GM18519 (cell line): ENCODE data around the gene SLC38A9.
"Not testable (repeated sequence)": the region's sequence is repeated elsewhere in the genome, so short reads cannot be mapped to it uniquely, and the experiment has no call there.

Source experiments
- ATAC-seq: cut with Tn5 transposase; IDR thresholded peaks from one replicate; pipeline ENCODE4 v1.9.1; 2021; ENCODE audit warnings: mild to moderate bottlenecking, moderate library complexity; ENCODE audit not compliant: unreplicated experiment, low FRiP score

SLC38A9 gene

DNA sequence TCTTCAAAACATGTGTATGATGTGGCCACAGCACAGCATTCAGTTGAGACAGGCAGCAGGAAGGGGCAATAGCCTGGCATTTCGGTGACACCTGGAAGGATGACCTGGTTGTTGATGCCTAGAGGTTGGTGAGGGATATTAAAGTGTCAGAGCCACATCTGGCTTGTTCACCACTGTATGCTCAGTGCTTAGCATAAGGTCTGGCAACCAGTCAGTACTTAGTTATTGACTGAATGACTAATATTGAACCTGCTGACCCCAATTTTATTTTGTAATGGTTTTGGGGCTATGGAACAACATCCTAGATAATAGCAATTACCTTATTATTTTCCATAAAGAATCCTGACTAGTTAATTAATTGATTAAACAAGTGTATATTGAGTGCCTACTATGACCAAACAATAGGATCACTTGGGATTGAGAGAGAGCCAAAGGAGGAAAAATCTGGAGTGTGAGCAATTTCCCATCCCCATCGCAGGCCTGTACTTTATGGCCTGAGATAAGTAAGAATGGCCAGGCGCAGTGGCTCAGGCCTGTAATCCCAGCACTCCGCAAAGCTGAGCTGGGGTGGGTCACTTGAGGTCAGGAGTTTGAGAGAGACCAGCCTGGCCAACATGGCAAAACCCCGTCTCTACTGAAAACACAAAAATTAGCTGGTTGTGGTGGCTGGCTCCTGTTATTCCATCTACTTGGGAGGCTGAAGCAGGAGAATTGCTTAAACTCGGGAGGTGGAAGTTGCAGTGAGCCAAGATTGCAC is 91.9 kb downstream of the SLC38A9 start:
- ATAC-seq, result no peak

DNA sequence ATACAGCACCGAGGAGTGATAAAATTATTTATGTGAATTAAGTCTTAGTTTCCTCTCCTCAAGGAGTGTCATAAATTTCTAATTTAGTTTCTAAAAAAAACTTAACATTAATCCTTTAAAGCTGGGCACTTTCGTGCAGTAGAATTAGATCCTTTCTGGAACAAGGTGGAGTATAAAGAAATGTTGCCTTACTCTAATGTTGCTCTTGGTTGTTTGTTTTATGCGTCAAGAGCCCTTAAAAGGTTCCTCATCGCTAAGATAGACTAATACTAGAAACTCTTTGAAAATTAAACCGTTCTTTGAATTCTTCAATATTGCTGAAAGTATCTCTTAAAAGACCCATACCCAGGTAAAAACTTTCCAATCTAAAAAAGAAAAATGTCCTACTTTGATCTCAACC is 93.8 kb downstream of the SLC38A9 start:
- no peak for ATAC-seq

DNA sequence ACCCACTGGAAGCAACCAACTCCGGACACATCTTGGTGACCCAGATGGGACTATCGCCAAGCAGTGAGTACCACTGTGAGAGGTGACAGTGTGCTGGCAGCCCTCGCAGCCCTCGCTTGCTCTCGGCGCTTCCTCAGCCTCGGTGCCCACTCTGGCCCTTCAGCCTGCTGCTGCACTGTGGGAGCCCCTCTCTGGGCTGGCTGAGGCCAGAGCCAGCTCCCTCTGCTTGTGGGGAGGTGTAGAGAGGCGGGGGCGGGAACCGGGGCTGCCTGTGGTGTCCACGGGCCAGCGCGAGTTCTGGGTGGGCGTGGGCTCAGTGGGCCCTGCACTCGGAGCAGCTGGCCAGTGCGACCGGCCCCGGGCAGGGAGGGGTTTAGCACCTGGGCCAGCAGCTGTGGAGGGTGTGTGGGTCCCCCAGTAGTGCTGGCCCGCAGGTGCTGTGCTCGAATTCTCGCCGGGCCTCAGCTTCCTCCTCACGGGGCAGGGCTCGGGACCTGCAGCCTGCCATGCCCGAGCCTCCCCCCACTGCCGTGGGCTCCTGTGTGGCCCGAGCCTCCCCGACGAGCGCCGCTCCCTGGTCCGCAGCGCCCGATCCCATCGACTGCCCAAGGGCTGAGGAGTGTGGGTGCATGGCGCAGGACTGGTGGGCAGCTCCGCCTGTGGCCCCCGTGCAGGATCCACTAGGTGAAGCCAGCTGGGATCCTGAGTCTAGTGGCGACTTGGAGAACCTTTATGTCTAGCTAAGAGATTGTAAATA is 98.8 kb downstream of the SLC38A9 start:
- ATAC-seq, result no peak

DNA sequence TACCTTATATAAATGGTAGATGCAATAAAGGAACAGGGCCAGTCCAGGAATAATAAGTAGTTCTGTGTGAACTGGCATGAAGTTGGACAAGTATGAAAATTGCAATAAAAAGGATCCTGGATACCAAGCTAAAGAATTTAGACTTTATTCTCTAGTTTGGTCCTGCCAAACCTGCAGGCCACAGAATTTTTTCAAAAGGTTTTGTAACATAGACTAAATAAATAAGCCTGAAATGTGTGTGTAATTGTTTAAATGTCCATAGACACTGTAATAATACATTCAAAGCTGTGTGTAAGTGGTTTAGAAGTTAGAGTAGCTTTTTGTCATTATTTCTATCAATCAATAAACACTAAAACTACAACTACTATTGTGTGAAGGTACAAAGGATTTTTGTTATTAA is 101.6 kb downstream of the SLC38A9 start:
- no peak for ATAC-seq

DNA sequence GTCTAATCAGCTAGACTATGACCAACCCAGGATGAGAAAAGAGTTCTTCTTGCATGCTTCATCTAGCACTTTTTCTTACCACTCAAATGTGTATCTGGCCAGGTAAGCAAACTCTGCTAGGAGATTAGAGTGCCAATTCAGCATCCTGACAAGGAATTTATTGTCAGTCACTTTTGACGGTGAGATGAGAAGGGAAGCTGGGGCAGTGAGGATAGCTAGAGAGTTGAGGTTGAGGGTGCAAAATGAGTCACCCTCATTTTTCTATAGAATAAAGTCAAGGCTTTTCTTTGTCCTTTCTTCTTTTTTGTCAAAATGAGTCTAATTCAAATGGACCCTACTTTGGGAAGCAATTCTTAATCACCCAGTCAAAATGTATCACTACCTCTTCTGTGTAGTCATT is 102.7 kb downstream of the SLC38A9 start:
- no peak for ATAC-seq

DNA sequence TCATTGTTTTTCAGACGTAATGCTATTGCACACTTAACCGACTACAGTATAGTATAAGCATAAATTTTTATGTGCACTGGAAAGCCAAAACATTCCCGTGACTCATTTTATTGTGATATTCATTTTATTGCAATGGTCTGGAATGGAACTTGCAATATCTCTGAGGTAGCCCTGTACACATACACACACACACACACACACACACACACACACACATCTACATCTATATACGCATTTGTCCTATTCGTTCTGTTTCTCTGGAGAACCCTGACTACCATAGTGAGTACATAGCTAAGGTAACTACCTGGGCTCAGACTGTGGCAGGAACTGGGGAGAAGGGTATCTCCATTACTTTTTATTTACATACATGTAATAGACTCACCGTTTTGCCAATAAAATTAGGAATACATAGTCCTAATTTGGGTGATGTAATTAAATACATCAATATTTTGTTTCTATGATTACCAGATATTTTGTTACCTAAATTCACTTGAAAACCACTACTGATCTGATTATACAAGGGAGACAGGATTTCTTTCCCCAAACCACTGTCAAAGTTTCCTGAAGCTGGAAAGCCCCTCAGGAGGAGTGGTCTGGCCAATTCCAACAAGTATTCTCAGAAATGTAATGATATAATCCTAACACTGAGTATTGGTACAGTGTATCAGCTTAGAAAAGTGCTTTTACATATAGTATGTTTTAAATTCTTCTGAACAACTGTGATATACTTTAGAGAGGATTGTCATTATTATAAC is 103.4 kb downstream of the SLC38A9 start:
- no peak for ATAC-seq

DNA sequence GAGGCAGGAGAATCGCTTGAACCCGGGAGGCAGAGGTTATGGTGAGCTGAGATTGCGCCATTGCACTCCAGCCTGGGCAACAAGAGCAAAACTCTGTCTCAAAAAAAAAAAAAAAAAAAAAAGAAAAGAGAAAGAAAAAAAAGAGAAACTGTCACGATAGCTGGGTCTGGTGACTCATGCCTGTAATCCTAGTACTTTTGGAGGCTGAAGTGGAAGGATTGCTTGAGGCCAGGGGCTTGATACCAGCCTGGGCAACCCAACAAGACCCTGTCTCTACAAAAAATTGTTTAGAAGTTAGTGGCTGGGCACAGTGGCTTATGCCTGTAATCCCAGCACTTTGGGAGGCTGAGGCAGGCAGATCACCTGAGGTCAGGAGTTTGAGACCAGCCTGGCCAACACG is 104.8 kb downstream of the SLC38A9 start:
- not testable (repeated sequence) for ATAC-seq

DNA sequence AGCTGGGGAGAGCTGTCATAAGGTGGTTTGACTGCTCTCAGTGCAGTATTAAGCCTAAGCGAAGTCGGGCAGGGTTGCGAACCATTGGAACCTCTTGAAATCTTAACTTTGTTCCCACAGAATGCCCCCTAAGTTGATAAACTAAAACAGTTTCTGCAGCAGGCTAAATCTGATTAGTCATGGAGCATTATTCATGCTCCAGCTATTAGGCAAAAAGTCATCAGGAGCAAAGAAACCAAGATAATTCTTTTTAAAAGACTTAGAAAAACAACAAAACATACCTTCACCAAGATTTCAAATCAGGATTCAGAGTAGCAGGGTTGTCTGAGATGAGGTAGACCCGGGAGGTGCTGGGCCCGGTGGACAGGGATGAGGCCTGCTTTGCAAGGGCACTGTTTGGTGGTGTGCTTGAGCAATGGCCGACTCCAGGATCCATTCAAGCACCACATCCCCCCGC is 107.5 kb downstream of the SLC38A9 start:
- no peak for ATAC-seq

DNA sequence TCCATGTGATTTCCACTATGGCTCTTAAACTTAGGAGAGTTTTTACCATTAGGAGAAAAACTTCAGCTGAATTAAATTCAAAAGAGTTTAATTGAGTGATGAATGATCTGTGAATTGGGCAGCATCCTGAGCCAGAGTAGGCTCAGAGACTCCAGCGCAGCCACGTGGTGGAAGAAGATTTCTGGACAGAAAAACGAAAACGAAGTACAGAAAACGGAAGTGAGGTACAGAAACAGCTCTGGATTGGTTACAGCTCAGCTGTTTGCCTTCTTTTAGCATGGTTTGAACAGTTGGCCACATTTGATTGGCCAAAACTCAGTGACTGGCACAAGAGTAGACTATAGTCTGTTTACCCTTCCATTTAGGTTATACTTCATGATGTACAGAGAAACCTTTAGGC is 108.2 kb downstream of the SLC38A9 start:
- no peak for ATAC-seq

DNA sequence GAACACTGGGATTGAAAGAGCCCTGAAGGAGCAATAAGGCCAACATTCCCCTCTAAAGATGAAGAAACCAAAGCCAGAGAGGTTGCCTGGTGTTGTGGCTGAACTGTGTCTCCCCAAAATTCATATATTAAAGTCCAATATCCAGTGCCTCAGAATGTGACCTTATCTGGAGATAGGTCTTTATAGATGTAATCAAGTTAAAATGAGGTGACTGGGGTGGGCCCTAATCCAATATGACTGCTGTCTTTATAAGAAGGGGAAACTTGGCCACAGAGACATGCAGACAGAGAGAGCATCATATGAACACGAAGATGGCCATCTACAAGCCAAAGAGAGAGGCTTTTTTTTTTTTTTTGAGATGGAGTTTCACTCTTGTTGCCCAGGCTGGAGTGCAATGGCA is 110.5 kb downstream of the SLC38A9 start:
- ATAC-seq, result no peak

DNA sequence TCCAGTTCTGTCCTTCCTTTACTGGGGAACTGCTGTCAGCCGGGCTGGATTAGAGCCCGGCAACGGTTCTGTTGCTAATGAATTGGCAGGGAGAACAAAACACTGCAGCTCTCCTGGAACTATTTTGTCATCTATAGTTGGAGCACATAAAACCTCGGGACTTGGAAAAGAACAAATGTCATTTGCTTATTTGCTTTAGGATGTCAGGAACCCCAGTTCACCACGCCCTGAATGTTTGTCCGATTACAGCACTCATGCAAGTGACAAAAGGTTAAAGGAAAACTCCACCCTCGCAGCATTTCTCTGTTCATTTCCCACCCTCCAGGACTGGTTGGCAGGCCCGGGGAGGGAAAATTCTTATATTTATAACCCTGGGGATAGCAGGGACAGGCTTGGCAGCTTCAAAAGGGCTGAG is 110.9 kb downstream of the SLC38A9 start:
- no peak for ATAC-seq

DNA sequence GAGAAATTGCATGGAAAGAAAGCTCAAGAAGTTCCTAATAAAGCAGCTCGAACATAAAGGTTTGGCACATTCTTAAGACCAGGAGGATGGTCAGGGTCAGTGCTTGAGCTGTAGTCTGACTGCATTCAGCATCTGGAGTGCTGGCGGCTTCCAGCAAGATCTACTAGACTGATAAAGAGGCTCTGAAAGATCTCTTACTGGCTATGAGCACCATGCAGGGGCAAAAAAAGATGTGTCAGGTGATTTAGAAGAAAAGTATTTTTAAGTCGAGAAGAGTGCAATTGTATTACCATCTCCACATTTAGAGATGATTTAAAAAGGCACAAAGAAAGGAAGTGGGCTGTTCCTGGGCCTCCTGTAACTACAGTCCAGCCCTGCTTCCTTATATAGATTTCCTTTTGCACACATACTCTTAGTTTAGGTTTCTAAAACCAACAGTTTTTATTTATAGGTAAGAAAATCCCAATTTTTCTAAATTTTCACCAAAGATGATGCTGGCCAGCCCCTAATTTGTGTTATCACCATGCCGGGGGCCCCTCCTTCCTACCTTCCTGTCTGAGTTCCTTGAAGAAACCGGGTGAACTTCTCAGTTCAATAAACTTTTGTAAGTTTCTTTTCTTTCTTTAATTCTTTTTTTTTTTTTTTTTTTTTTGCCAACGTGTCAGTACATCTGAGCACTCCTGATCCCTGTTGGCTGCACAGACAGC is 111.5 kb downstream of the SLC38A9 start:
- no peak for ATAC-seq

DNA sequence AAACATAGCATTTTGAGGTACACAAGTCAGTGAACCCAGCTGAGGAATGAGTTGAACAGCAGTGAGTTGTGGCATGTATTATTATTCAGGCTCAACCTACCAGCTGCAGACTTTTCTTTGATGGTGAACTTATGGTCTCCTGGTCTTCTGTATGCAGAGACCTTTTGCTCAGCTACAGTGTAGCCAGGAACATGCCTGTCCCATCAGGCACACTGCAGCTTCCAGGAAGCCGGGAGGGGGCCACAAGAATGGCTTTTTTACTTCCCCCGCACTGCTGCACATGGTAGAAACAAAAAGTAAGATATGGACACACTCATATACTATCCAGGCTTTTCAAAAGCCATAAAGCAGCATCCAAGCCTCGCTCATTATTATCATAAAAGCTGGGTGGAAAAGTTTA is 112.0 kb downstream of the SLC38A9 start:
- no peak for ATAC-seq

DNA sequence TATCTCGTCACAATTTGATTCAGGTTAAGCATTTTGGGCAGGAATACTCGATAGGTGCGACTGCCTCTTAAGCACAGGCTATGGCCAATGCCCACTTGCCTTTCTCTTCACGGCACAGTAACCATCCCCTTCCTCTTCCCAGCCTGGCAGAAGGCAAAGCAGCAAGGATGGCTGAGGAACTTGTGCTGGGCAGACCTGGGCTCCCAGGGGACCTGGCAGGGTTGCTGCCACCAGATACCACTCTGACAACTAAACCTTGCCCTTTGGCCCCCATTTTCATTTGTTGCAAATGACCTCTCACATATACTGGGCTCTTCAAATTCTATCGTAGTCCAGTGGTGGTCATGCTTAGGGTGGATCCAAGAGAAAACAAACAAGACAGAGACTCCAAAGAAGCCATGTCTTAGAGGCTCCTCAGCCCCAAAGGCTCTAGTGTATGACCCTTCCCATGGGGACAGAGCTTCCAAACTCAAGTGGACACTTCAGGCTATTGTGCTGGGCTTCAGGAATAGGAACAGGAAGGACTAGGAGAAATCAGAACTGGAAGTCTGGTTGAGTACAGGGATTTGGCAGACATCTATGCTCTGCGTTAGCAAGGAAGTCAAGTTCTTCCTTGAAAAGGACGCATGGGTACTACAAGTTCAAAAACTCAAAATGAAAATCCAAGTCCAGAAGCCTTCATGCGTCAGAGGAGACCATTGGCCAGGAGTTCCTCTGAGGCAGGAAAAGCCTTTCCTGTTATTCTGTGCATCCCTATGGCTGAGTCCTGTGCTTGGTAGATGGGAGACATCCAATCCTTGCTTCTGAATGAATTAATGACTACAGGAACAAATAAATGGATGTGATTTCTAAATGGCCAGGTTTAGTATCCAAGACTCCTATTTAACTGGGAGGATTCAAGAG is 112.7 kb downstream of the SLC38A9 start:
- no peak for ATAC-seq

DNA sequence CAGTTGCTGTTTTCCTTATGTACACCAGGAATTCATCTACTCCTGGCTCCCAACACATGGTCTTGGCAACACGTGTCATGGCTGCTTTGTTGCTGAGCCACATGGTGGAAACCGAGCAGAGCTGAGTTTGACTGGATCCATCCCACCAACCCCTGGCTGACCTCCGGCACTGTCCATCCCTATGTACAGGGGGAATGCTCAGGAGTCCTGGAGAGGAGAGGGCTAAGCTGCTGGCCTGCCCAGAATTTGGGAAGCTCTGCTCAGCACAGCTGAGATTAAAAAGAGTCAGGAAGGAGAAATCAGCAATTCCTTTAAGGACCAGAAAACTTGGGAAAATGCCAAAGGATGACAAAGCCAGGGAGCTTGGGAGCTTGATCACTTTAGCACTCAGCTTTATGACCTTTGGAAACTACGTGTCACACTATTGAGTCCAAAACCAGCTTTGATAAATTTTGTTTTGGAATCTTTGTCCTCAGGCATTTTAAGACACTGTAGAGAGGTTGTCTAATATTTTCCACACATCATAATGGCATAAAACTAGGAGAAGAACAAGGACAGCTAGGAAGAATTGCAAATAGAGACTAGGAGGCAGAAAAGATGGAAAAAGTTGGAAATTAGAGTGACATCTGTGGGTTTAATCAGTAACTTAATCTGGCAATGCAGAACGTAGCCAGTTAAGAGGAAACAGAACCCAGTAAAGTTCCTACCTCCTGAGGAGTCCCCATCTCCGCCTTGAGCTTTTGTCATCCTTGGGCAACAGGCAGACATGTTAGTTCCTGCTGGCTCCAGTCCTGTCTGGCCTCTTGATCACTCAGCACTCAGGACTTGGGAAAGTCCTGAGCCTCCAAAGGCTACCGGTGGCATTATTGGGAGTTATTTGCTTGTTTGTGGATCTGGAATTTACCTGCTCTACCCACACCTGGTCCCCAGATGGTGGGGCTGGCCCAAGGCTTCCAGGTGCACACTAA is 114.8 kb downstream of the SLC38A9 start:
- ATAC-seq, result no peak

DNA sequence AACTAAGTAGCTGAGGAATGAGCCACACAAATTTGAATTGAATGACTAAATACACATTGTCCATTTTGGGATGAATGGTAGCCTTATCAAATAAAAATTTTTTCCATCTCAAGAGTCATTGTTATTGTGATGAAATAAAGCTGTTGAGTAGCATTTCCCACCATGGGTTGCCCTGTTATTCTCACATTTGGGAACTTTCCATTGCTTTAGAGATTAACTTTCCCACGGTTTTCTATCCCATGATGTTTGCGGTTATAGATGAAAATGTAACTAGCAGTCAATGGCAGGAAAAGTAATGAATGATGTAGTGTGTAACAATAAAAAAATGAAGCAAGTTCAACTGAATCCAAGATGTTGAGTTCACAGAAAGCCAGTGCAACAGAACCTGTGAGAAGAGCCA is 117.5 kb downstream of the SLC38A9 start:
- ATAC-seq, result no peak

DNA sequence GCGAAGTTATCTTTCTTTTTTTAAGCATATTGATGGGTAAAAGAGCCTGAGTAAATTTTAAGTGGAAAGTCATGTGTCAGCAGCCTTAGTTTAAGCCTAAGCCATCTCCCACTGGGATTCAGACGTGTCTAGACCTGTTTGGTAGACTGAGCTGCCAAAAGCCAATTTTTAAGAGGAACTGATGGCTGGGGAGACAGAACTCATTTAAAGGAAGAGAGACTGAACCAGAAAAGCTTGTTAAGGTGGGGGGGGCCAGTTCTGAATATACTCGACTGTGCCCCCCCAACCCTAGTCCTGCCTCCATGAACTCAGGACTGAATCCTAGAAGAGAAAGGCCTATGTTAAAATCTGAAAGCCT is 119.0 kb downstream of the SLC38A9 start:
- no peak for ATAC-seq

DNA sequence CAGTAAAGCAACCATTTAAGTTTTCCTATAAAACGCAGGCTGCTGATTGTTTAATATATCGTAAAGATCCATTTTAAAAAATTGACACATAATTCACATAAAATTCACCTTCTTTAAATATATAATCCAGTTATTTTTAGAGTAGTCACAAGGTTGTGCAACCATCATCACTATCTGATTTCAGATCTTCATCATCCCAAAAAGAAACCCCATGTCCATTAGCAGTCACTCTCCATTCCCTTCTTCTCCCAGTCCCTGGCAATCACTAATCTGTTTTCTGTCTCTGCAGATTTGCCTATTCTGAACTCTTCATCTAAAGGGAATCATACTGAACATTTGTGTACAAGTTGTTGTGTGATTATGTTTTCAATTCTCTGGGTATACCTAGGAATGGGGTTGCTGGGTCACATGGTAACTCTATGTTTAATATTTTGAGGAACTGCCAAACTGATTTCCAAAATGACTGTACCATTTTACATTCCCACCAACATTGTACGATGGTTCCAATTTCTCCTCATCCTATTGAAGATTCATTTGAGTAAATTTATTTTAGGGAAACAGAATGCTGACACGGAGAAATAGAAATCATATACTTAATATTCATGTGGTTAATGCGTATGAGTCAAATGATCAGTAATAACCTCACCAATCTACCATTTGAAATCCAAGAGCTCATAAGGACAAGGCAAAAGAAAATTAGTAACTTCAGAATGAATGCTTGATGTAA is 119.6 kb downstream of the SLC38A9 start:
- ATAC-seq, result no peak
